NCI-H2081 treated with DMSO at 0.1 percent for 48 hours (cell line): ENCODE results near the gene PRSS38.
A peak's percentile ranks its signal among the peaks of the same experiment; 100 is the strongest.

Source experiments
- DNase-seq: peaks from one replicate; lab custom pipeline; 2025; lab: John Stamatoyannopoulos, UW

Gene PRSS38

GRCh38 chr1:227779021-227779441, 36.4 kb upstream of the PRSS38 start:
- DNase-seq: no peak

GRCh38 chr1:227779685-227780084, 35.8 kb upstream of the PRSS38 start:
- DNase-seq: no peak

- no peak for DNase-seq
Observed at GRCh38 chr1:227780101-227781044, 35.1 kb upstream of the PRSS38 start.

- no peak for DNase-seq
Observed at GRCh38 chr1:227781314-227781930, 34.1 kb upstream of the PRSS38 start.

- no peak for DNase-seq
Observed at GRCh38 chr1:227782226-227782625, 33.2 kb upstream of the PRSS38 start.

GRCh38 chr1:227785094-227785804, 30.2 kb upstream of the PRSS38 start:
- DNase-seq: no peak

GRCh38 chr1:227785805-227786671, 29.4 kb upstream of the PRSS38 start:
- DNase-seq: no peak

- no peak for DNase-seq
Observed at GRCh38 chr1:227786673-227787512, 28.6 kb upstream of the PRSS38 start.

- peak; percentile 67 for DNase-seq
Observed at GRCh38 chr1:227787513-227788270, 27.8 kb upstream of the PRSS38 start.

GRCh38 chr1:227788271-227789083, 27.0 kb upstream of the PRSS38 start:
- no peak for DNase-seq

GRCh38 chr1:227789084-227790033, 26.1 kb upstream of the PRSS38 start:
- DNase-seq: no peak

- no peak for DNase-seq
Observed at GRCh38 chr1:227790034-227790400, 25.5 kb upstream of the PRSS38 start.

- no peak for DNase-seq
Observed at GRCh38 chr1:227790868-227791267, 24.6 kb upstream of the PRSS38 start.

GRCh38 chr1:227791425-227792143, 23.9 kb upstream of the PRSS38 start:
- no peak for DNase-seq

GRCh38 chr1:227792216-227793078, 23.0 kb upstream of the PRSS38 start:
- no peak for DNase-seq
